Measurements from ENCODE around the gene SEPTIN5.

The SEPTIN5 gene

DNA sequence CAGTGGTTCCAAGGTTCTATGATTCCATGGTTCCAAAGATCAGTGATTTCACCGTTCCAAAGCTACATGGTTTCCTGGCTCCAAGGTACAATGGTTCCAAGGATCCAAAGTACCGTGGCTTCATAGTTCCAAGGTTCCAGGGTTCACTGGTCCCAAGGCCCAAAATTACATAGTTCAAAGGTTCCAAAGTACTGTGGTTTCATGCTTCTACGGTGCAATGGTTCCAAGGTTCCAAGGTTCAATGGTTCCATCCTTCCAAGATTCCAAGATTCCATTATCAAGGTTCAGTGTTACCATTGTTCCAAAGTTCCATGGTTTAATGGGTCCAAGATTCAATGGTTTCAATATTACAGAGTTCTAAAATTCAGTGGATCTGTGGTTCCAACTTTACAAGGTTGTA is 43.0 kb upstream of the SEPTIN5 start:
- Histone ChIP-seq H2AFZ (ENCODE audit: low read depth, low read length) (no peak overlapping the region), H3K4me2 (ENCODE audit: low read length) (no peak overlapping the region), H3K9ac (ENCODE audit: low read length) (no peak overlapping the region), H3K36me3 (replicated peaks; ENCODE audit: low read depth, low read length) (no peaks in the 10 kb centered on the region), H3K4me3 (ENCODE audit: low read length) (no peak overlapping the region), H3K27me3 (ENCODE audit: low read depth, low read length) (peaks cover 27% of the 10 kb centered on the region), H3K9me3 (ENCODE audit: insufficient read depth, low read length) (no peaks in the 10 kb centered on the region), H3K4me1 (ENCODE audit: low read length) (no peaks in the 10 kb centered on the region), H3K27ac (ENCODE audit: low read length) (no peak overlapping the region), H4K20me1 (ENCODE audit: insufficient read depth, low read length) (no peaks in the 10 kb centered on the region), H3K79me2 (ENCODE audit: low read length) (no peaks in the 10 kb centered on the region)
- no peak for TF ChIP-seq EZH2phosphoT487 (IDR thresholded peaks at IDR 0.05; ENCODE audit: low read depth)
- TF ChIP-seq, protein P1, sequence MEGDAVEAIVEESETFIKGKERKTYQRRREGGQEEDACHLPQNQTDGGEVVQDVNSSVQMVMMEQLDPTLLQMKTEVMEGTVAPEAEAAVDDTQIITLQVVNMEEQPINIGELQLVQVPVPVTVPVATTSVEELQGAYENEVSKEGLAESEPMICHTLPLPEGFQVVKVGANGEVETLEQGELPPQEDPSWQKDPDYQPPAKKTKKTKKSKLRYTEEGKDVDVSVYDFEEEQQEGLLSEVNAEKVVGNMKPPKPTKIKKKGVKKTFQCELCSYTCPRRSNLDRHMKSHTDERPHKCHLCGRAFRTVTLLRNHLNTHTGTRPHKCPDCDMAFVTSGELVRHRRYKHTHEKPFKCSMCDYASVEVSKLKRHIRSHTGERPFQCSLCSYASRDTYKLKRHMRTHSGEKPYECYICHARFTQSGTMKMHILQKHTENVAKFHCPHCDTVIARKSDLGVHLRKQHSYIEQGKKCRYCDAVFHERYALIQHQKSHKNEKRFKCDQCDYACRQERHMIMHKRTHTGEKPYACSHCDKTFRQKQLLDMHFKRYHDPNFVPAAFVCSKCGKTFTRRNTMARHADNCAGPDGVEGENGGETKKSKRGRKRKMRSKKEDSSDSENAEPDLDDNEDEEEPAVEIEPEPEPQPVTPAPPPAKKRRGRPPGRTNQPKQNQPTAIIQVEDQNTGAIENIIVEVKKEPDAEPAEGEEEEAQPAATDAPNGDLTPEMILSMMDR (IDR thresholded peaks at IDR 0.05; ENCODE audit: low read depth, low read length) = no peak

DNA sequence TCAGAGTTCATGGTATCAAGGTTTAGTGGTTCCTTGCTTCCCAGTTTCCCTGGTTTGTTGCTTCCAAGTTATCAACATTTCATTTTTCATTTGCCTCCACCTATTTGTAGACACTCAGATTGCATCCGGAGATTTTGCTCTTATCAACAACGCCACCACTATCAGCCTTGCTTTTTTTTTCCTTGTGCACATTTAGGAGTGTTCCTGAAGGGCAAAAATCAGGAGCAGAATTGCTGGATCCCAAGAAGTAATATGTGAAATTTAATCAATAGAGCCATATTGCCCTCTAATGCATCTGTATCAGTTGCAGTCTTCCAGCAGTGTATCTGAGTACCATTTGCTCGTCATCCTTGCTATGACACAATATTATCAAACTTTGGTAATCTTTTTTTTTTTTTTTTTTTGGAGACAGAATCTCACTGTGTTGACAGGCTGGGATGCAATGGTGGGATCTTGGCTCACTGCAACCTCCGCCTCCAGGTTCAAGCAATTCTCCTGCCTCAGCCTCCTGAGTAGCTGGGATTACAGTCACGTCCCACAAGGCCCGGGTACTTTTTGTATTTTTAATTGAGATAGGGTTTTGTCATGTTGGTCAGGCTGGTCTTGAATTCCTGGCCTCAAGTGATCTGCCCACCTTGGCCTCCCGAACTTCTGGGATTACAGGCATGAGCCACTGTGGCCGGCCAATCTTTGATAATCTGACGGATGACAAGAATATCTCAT is 42.1 kb upstream of the SEPTIN5 start:
- H3K36me3 ChIP-seq (replicated peaks; ENCODE audit: low read depth, low read length) = no peaks in the 10 kb centered on the region
- H2AFZ ChIP-seq (ENCODE audit: low read depth, low read length) = no peak overlapping the region
- no peak overlapping the region for H3K27ac ChIP-seq (ENCODE audit: low read length)
- no peaks in the 10 kb centered on the region for H3K4me1 ChIP-seq (ENCODE audit: low read length)
- peaks cover 27% of the 10 kb centered on the region for H3K27me3 ChIP-seq (ENCODE audit: low read depth, low read length)
- H3K9me3 ChIP-seq (ENCODE audit: insufficient read depth, low read length) = no peaks in the 10 kb centered on the region
- H3K9ac ChIP-seq (ENCODE audit: low read length) = no peak overlapping the region
- no peak overlapping the region for H3K4me3 ChIP-seq (ENCODE audit: low read length)
- H3K79me2 ChIP-seq (ENCODE audit: low read length) = no peaks in the 10 kb centered on the region
- H4K20me1 ChIP-seq (ENCODE audit: insufficient read depth, low read length) = no peaks in the 10 kb centered on the region
- H3K4me2 ChIP-seq (ENCODE audit: low read length) = no peak overlapping the region
- TF ChIP-seq, protein P1 (IDR thresholded peaks at IDR 0.05; ENCODE audit: low read depth, low read length) = no peak
- no peak for TF ChIP-seq EZH2phosphoT487 (IDR thresholded peaks at IDR 0.05; ENCODE audit: low read depth)

DNA sequence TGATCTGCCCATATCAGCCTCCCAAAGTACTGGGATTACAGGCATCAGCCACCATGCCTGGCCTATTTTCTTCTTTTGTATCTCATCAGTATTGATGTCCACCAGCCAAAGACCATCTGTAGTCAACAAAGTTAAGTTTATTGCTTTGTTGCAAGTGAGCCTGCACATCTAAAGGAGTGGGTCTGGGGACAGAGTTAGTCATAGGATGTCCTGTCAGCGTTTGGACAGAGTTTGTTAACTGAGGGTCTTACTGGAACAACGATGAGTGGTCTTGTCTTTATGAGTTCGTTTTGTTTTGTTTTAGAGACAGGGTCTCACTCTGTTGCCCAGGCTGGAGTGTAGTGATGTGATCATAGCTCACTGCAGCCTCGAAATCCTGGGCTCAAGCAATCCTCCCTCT is 40.6 kb upstream of the SEPTIN5 start:
- Histone ChIP-seq H3K9ac (ENCODE audit: low read length) (no peak overlapping the region), H3K36me3 (replicated peaks; ENCODE audit: low read depth, low read length) (no peaks in the 10 kb centered on the region), H3K4me3 (ENCODE audit: low read length) (no peak overlapping the region), H3K79me2 (ENCODE audit: low read length) (no peaks in the 10 kb centered on the region), H3K9me3 (ENCODE audit: insufficient read depth, low read length) (no peaks in the 10 kb centered on the region), H4K20me1 (ENCODE audit: insufficient read depth, low read length) (no peaks in the 10 kb centered on the region), H3K4me1 (ENCODE audit: low read length) (no peaks in the 10 kb centered on the region), H3K4me2 (ENCODE audit: low read length) (no peak overlapping the region), H3K27me3 (ENCODE audit: low read depth, low read length) (peaks cover 27% of the 10 kb centered on the region), H2AFZ (ENCODE audit: low read depth, low read length) (no peak overlapping the region), H3K27ac (ENCODE audit: low read length) (no peak overlapping the region)
- TF ChIP-seq, protein P1 (IDR thresholded peaks at IDR 0.05; ENCODE audit: low read depth, low read length) = no peak
- no peak for TF ChIP-seq EZH2phosphoT487 (IDR thresholded peaks at IDR 0.05; ENCODE audit: low read depth)

DNA sequence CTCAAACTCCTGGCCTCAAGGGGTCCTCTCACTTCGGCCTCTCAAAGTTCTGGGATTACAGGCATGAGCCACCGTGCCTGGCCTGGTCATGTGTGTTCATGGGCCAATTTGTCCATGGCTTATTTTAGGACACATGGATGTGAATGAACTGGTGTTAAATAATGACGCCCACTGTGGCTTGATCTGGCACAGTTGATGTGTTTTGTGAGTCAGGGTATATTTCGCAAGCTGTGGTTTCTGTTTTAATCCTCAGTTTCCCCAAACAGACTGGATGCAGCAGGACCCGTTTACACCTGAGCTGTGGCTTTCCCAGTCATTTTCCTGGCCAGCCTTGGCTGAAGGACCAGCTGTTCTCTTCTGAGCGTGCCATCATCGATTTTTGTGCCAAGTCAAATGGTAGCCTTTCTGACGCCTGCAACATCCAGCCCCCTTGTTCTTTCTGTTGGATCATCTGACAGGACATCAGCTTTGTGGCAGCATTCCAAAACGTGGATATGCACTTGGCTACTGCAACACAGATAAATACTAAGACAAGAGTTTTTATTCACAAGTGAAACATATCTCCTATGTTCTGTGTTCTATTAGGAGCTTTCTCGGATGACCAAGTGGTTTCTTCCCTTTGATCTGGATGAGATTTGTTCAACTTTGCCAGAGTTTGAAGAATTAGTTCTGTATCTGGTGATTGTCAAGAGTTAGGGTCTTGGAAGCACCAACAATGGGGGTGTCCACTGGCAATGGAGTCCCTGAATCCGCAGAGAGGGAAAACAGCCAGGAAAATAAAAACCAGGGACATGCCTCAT is 40.0 kb upstream of the SEPTIN5 start:
- no peak overlapping the region for H3K27ac ChIP-seq (ENCODE audit: low read length)
- no peaks in the 10 kb centered on the region for H4K20me1 ChIP-seq (ENCODE audit: insufficient read depth, low read length)
- H3K9ac ChIP-seq (ENCODE audit: low read length) = no peak overlapping the region
- H3K27me3 ChIP-seq (ENCODE audit: low read depth, low read length) = peaks cover 27% of the 10 kb centered on the region
- TF ChIP-seq, protein P1 (IDR thresholded peaks at IDR 0.05; ENCODE audit: low read depth, low read length) = no peak
- TF ChIP-seq EZH2phosphoT487 (IDR thresholded peaks at IDR 0.05; ENCODE audit: low read depth) = no peak
- no peaks in the 10 kb centered on the region for H3K4me1 ChIP-seq (ENCODE audit: low read length)
- no peaks in the 10 kb centered on the region for H3K79me2 ChIP-seq (ENCODE audit: low read length)
- H3K4me3 ChIP-seq (ENCODE audit: low read length) = no peak overlapping the region
- no peaks in the 10 kb centered on the region for H3K9me3 ChIP-seq (ENCODE audit: insufficient read depth, low read length)
- H3K36me3 ChIP-seq (replicated peaks; ENCODE audit: low read depth, low read length) = no peaks in the 10 kb centered on the region
- H2AFZ ChIP-seq (ENCODE audit: low read depth, low read length) = no peak overlapping the region
- no peak overlapping the region for H3K4me2 ChIP-seq (ENCODE audit: low read length)
